ENCODE results near the gene OGDH. TPM values are rescaled to one million over a fixed set of nuclear protein-coding genes. Genes with fewer than 3 reads are reported as not detected.

The OGDH gene
- total RNA-seq, 2 donors from 2014 or later, result 36.1 to 46.1 TPM

DNA sequence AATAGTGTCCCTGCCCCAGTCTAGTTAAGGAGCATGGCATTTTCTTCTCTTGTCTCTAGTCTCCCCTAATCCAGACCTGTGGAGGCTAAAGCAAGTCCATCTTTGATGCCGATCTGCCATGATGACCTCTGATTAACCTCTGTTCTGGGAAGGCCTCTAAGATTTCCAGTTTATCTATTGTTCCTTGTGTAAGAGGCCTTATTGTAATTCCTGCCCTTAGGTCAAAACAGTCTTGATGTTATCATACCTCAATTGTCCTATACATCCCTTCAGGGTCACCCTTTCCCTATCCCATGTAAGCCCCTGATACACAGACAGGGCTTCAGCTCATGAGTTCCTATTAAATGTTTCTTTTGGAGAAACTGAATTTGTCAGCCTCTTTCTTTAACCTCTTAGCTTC lies 137.3 kb downstream of the OGDH start:
- intact Hi-C loops (cut with DNase I), result loop anchor here (10.0 kb wide), 1 partner anchor 139 kb away; the partner anchor contains the start of gene OGDH
- 85 to 100% methylated on average over 1 of the region's 1 CpG for WGBS, 2 donors
- TF ChIP-seq, protein P1, sequence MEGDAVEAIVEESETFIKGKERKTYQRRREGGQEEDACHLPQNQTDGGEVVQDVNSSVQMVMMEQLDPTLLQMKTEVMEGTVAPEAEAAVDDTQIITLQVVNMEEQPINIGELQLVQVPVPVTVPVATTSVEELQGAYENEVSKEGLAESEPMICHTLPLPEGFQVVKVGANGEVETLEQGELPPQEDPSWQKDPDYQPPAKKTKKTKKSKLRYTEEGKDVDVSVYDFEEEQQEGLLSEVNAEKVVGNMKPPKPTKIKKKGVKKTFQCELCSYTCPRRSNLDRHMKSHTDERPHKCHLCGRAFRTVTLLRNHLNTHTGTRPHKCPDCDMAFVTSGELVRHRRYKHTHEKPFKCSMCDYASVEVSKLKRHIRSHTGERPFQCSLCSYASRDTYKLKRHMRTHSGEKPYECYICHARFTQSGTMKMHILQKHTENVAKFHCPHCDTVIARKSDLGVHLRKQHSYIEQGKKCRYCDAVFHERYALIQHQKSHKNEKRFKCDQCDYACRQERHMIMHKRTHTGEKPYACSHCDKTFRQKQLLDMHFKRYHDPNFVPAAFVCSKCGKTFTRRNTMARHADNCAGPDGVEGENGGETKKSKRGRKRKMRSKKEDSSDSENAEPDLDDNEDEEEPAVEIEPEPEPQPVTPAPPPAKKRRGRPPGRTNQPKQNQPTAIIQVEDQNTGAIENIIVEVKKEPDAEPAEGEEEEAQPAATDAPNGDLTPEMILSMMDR (IDR thresholded peaks at IDR 0.05), result no peak
- TF ChIP-seq POLR2A (IDR thresholded peaks at IDR 0.05), result no peak
- no peaks in the 10 kb centered on the region for H3K9me3 ChIP-seq
- no peak overlapping the region for H3K4me3 ChIP-seq
- H3K27me3 ChIP-seq, result no peaks in the 10 kb centered on the region
- H3K27ac ChIP-seq, result no peak overlapping the region
- ATAC-seq, result no peak
- no peak for DNase-seq
- peaks cover 5% of the 10 kb centered on the region for H3K4me1 ChIP-seq
- no peaks in the 10 kb centered on the region for H3K36me3 ChIP-seq (replicated peaks in 1 of 2; ENCODE audit: insufficient read depth in 1 of 2, low read depth in 2 of 2)

DNA sequence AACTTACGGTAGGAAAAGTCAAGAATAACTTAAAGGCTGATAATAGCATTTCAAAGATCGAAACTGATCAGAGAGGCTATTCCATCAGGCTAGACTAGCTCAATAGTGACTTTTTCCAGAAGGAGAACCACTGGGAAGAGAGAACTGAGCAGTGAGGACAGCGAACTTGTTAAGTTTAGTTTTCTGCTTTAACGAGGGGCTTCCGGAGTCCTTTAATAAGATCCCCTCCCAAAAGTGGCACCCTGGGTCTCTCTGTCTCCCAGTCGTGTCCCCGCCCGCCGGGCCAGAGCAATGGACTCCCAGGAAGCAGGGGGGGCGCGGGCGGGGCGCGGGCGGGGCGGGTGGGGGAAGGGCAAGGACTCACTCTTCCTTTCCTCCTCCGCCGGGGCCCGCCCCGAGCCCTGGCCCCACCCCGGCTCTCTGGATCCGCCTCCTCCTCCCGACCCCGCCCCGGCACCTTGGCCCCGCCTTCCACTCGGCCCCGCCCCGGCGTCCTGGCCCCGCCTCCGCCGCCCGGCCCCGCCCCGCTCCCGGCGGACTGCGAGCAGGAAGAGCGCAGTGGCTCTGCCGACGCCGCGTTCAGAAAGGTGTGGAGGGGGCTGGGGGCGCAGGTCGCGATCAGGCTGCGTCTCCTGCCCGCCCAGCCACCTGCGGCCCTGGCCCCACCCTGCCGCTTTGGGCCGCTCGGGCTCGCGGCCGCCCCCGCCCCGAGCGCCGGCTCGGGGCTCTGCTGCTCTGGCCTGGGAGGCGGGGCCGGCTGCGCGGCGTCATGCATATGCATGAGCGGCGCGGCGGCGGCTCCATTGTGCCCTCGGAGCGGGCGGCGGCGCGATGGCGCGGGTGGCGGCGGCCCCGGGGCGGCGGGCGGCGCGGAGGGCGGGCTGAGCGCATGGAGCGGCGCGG lies 141.9 kb downstream of the OGDH start, which contains the start of gene ZMIZ2:
Gene ZMIZ2 (plus strand): TSS at position 803 of the 903 bp plus-strand sequence. CDS start 7,403 bp downstream, outside the sequence.
- intact Hi-C loops (cut with DNase I), result loop anchor here (10.0 kb wide), 1 partner anchor 143 kb away; the partner anchor contains the start of gene OGDH
- no peaks in the 10 kb centered on the region for H3K27me3 ChIP-seq
- no peaks in the 10 kb centered on the region for H3K36me3 ChIP-seq (replicated peaks in 1 of 2; ENCODE audit: insufficient read depth in 1 of 2, low read depth in 2 of 2)
- WGBS, 2 donors, result 1 to 2% methylated on average over 4 to 56 of the region's 92 CpGs
- ATAC-seq (peak; percentile 95), DNase-seq (peak; percentile 92 to 96 (median 93))
- H3K9me3 ChIP-seq, result no peaks in the 10 kb centered on the region
- H3K27ac ChIP-seq, result peak within 1 kb of the TSS; percentile 85 to 98 (median 96)
- H3K4me3 ChIP-seq, result peak within 1 kb of the TSS; percentile 82 to 83
- peaks cover 31% of the 10 kb centered on the region for H3K4me1 ChIP-seq
- TF ChIP-seq POLR2A (IDR thresholded peaks at IDR 0.05), result peak; percentile 30 to 53 (median 49)
- TF ChIP-seq, protein P1 (IDR thresholded peaks at IDR 0.05), result peak in 2 of 7 experiments; percentile 7 to 11

DNA sequence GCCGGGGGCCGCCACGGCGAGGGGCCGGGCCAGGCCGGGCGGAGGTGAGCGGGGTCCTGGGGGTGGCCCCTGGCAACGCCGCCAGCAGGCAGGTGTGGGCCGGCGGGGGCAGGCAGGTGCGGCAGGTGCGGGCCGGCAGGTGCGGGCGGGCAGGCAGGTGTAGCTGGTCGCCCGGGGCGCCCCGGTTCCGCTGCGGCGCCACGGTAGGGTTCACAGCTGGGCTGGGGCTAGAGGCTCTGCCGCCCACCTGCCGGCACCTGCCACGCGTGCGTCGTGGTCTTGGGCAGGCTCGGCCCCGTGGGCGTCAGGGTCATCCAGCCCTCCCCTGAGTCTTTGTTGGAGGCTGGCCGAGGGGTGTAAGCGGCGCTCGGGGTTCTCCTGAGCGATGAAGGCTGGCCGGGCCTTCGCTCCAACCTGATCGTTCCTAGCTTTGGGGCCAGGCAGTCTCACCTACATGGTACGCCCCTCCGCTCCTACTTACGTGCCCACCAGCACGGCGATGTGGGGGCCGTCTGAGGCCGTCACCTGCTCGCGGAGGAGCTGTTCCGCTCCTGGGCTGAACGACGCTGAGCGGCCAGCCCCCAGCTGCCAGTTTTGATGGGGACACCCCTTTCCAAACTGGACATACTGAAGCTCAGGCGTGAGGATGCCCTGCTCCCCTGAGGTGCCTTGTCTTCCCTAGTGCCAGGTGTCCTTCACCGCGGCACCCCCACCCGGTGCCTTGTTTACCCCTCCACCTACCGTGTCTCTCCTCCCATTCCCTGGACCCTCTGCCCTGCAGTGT lies 142.7 kb downstream of the OGDH start:
- H3K27me3 ChIP-seq, result no peaks in the 10 kb centered on the region
- intact Hi-C loops (cut with DNase I), result loop anchor here (10.0 kb wide), 1 partner anchor 144 kb away; the partner anchor contains the start of gene OGDH
- peak; percentile 36 for ATAC-seq
- H3K36me3 ChIP-seq (replicated peaks in 1 of 2; ENCODE audit: insufficient read depth in 1 of 2, low read depth in 2 of 2), result no peaks in the 10 kb centered on the region
- peak overlapping the region; percentile 40 to 98 (median 96) for H3K27ac ChIP-seq
- H3K9me3 ChIP-seq, result no peaks in the 10 kb centered on the region
- TF ChIP-seq, protein P1 (IDR thresholded peaks at IDR 0.05), result no peak
- TF ChIP-seq POLR2A (IDR thresholded peaks at IDR 0.05), result no peak
- H3K4me3 ChIP-seq, result peak overlapping the region; percentile 82 to 83
- DNase-seq, result no peak
- H3K4me1 ChIP-seq, result peaks cover 36% of the 10 kb centered on the region
- WGBS, 2 donors, result 0 to 1% methylated on average over 4 to 43 of the region's 60 CpGs

DNA sequence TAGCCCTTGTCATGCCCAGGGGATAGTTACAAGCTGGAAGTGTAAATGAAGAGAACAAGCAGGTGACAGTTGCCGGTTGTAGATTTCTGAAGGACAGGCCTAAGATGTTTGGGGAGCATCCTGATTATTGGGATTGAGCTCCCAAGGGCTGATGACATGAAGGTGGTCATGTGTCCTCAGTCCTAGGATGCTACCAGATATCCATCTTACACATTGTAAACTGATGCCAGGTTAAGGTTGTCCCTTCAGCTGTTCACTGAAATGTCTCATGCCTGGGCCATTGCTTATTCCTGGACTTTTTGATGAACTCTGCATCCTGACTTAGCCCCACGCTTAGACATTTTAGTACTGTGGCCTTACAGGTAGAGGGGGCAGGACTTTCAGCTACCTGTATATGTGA lies 143.6 kb downstream of the OGDH start:
- whole genome bisulfite sequencing, 2 donors, result 64 to 73% methylated on average over 2 of the region's 2 CpGs
- Histone ChIP-seq H3K9me3 (no peaks in the 10 kb centered on the region), H3K4me3 (no peak overlapping the region), H3K27me3 (no peaks in the 10 kb centered on the region), H3K36me3 (replicated peaks in 1 of 2; ENCODE audit: insufficient read depth in 1 of 2, low read depth in 2 of 2) (no peaks in the 10 kb centered on the region), H3K4me1 (peaks cover 43% of the 10 kb centered on the region), H3K27ac (peak overlapping the region in 2 of 4 donors; percentile 97 to 98)
- no peak for ATAC-seq
- TF ChIP-seq POLR2A (IDR thresholded peaks at IDR 0.05), result no peak
- TF ChIP-seq, protein P1 (IDR thresholded peaks at IDR 0.05), result no peak
- no peak for DNase-seq
- intact Hi-C loops (cut with DNase I), result loop anchor here (10.0 kb wide), 1 partner anchor 145 kb away; the partner anchor contains the start of gene OGDH
